Aorta (tissue), 5 donors: ENCODE results near the gene DDX3X. TPM values are rescaled to one million over a fixed set of nuclear protein-coding genes. Genes with fewer than 3 reads are reported as not detected.
"Not testable (repeated sequence)": the region's sequence is repeated elsewhere in the genome, so short reads cannot be mapped to it uniquely, and the experiment has no call there.

Experiments used
- ATAC-seq: fragments of 200-7000 bp; cut with Tn5 transposase; one replicate; pipeline ENCODE4 v1.9.1; 2022; ENCODE audit warnings: moderate library complexity; ENCODE audit not compliant: low FRiP score
- DNase-seq, 2 donors: peaks; one replicate each; pipeline ENCODE4 v3.0.0-alpha.2; 2020
- H3K27ac ChIP-seq, 2 donors: one replicate each; pipeline ENCODE4 v1.5.1; 2013; ENCODE audit warnings: low read length in 2 of 2, mild to moderate bottlenecking in 2 of 2, moderate library complexity in 2 of 2, control low read depth in 1 of 2, inconsistent platforms in 1 of 2, low read depth in 1 of 2
- H3K27me3 ChIP-seq, 2 donors: one replicate each; pipeline ENCODE4 v1.6.1; 2013; ENCODE audit warnings: control low read depth in 1 of 2, low read length in 1 of 2, mild to moderate bottlenecking in 1 of 2, moderate library complexity in 1 of 2; ENCODE audit not compliant: insufficient read depth in 2 of 2, control insufficient read depth in 1 of 2
- H3K36me3 ChIP-seq, 2 donors: one replicate each; pipeline ENCODE4 v1.6.1; 2013; ENCODE audit warnings: control low read depth in 1 of 2, low read length in 1 of 2, mild to moderate bottlenecking in 1 of 2; ENCODE audit not compliant: insufficient read depth in 2 of 2, control insufficient read depth in 1 of 2
- H3K4me1 ChIP-seq, 2 donors: one replicate each; pipeline ENCODE4 v1.6.1; 2013; ENCODE audit warnings: low read length in 2 of 2, control low read depth in 1 of 2, mild to moderate bottlenecking in 1 of 2, moderate library complexity in 1 of 2; ENCODE audit not compliant: insufficient read depth in 2 of 2, control insufficient read depth in 1 of 2
- H3K4me3 ChIP-seq, 2 donors: one replicate each; pipeline ENCODE4 v1.5.1; 2013; ENCODE audit warnings: low read length in 2 of 2, control low read depth in 1 of 2, mild to moderate bottlenecking in 1 of 2
- H3K9me3 ChIP-seq: one replicate; pipeline ENCODE4 v1.6.1; 2013; ENCODE audit warnings: mild to moderate bottlenecking, low read length; ENCODE audit not compliant: control insufficient read depth
- WGBS, 2 donors: extraction: QIAGEN DNeasy Blood & Tissue Kit; methylation state at CpG; one replicate each; pipeline ENCODE4 v1.1.7; 2013; 5-methylcytosine and 5-hydroxymethylcytosine counted together
- intact Hi-C, 2 donors: fragments of 100-400 bp; cut with DNase I; formaldehyde crosslinking; loops; one replicate each; pipeline versions ENCODE4 v1.14.2 to v1.15.0; 2022
- polyA plus RNA-seq, 2 donors: library from polyadenylated mRNA; stranded (reverse); fragments of 200-250 nt; gene quantifications; one replicate each; pipeline ENCODE4 v1.2.3, GENCODE V29; 2013
- total RNA-seq, 2 donors: library from RNA; stranded (reverse); fragmentation: NEBNext Ultra II Directional; extraction: Animal tissue kit (Norgen Biotek cat#: 25700); gene quantifications; one replicate each; pipeline ENCODE4 v1.2.1, GENCODE V29; 2021
- donor health status: healthy with polysubstance abuse.
- donor health status: Bipolar disorder and iron deficiency.
- donor health status: DM: no; HTN: no; CAD: no.
- donor health status: DM: no; HTN: no; CAD: no.
- donor health status: DM: yes; HTN: yes; CAD: no.

Gene DDX3X
- total and polyA plus RNA-seq, 4 donors: 65.0 to 465 (median 247) TPM

GRCh38 chrX:41407816-41408215 lies 73.9 kb downstream of the DDX3X start:
- no peaks in the 10 kb centered on the region for H3K36me3 ChIP-seq
- 77 to 87% methylated on average over 4 of the region's 4 CpGs for WGBS, 2 donors
- DNase-seq (no peak), ATAC-seq (no peak)
- no peaks in the 10 kb centered on the region for H3K9me3 ChIP-seq
- intact Hi-C loops: no loop called here
- H3K4me3 ChIP-seq: no peak overlapping the region
- H3K27ac ChIP-seq: no peak overlapping the region
- no peaks in the 10 kb centered on the region for H3K4me1 ChIP-seq
- H3K27me3 ChIP-seq: no peaks in the 10 kb centered on the region

- no peaks in the 10 kb centered on the region for H3K27me3 ChIP-seq
- no peak overlapping the region for H3K27ac ChIP-seq
- no peak for ATAC-seq
- WGBS, 2 donors: 91 to 94% methylated on average over 9 of the region's 9 CpGs
- intact Hi-C loops: no loop called here
- DNase-seq: no peak
- H3K36me3 ChIP-seq: no peaks in the 10 kb centered on the region
- H3K9me3 ChIP-seq: no peaks in the 10 kb centered on the region
- no peaks in the 10 kb centered on the region for H3K4me1 ChIP-seq
- H3K4me3 ChIP-seq: no peak overlapping the region
These were observed 74.6 kb downstream of the DDX3X start for GRCh38 chrX:41408576-41408975.

GRCh38 chrX:41409006-41409405 lies 75.0 kb downstream of the DDX3X start:
- Histone ChIP-seq H3K27ac (no peak overlapping the region), H3K9me3 (no peaks in the 10 kb centered on the region), H3K27me3 (no peaks in the 10 kb centered on the region), H3K4me3 (no peak overlapping the region), H3K36me3 (no peaks in the 10 kb centered on the region), H3K4me1 (no peaks in the 10 kb centered on the region)
- no peak for ATAC-seq
- 77 to 87% methylated on average over 5 of the region's 5 CpGs for WGBS, 2 donors
- intact Hi-C loops: no loop called here
- no peak for DNase-seq

- H3K4me3 ChIP-seq, H3K9me3 ChIP-seq, H3K4me1 ChIP-seq, intact Hi-C loops, DNase-seq, H3K27me3 ChIP-seq, H3K36me3 ChIP-seq, ATAC-seq, H3K27ac ChIP-seq: not testable (repeated sequence)
- 90 to 91% methylated on average over 10 of the region's 10 CpGs for WGBS, 2 donors
These were observed 77.3 kb downstream of the DDX3X start for GRCh38 chrX:41411222-41411621.

GRCh38 chrX:41412261-41413081 lies 78.5 kb downstream of the DDX3X start:
- H3K4me3 ChIP-seq: no peak overlapping the region
- DNase-seq (no peak), ATAC-seq (no peak)
- H3K9me3 ChIP-seq: no peaks in the 10 kb centered on the region
- H3K4me1 ChIP-seq: no peaks in the 10 kb centered on the region
- intact Hi-C loops: no loop called here
- no peaks in the 10 kb centered on the region for H3K27me3 ChIP-seq
- no peak overlapping the region for H3K27ac ChIP-seq
- WGBS, 2 donors: 70 to 81% methylated on average over 9 of the region's 9 CpGs
- no peaks in the 10 kb centered on the region for H3K36me3 ChIP-seq

Other genes starting within 250 kb of the DDX3X start
- 10 to 100 TPM; 81.9 to 91.4 TPM for gene USP9X, start 248.7 kb upstream of the DDX3X start, total RNA-seq
- 10 to 100 TPM in 1 of 2 donors, 1 to 10 TPM in 1; 7.8 to 20.4 TPM for gene USP9X, start 248.7 kb upstream of the DDX3X start, polyA plus RNA-seq
- not detected for gene NYX, start 113.2 kb downstream of the DDX3X start, total RNA-seq
- gene NYX, start 113.2 kb downstream of the DDX3X start, polyA plus RNA-seq: not detected